Measurements from ENCODE around the gene HM13. TPM values are rescaled to one million over a fixed set of nuclear protein-coding genes. Genes with fewer than 3 reads are reported as not detected.
A peak's percentile ranks its signal among the peaks of the same experiment; 100 is the strongest.

The HM13 gene
- polyA plus RNA-seq, 2 of the 4 experiments (the other 2 are of a cell fraction): 164 to 178 TPM

- TF ChIP-seq, protein P1, sequence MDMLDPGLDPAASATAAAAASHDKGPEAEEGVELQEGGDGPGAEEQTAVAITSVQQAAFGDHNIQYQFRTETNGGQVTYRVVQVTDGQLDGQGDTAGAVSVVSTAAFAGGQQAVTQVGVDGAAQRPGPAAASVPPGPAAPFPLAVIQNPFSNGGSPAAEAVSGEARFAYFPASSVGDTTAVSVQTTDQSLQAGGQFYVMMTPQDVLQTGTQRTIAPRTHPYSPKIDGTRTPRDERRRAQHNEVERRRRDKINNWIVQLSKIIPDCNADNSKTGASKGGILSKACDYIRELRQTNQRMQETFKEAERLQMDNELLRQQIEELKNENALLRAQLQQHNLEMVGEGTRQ (IDR thresholded peaks at IDR 0.05): 0 out of 2 replicates have a peak, but pooled peaks have one; percentile 28
- TF ChIP-seq FOSL2 (IDR thresholded peaks at IDR 0.05): no peak
- no peak for TF ChIP-seq FOSL2 (CRISPR knock-in tag; IDR thresholded peaks at IDR 0.05)
- peak; percentile 21; the same call in 1 of the 3 replicates for TF ChIP-seq CTCF (IDR thresholded peaks at IDR 0.05)
- no peak for TF ChIP-seq MAZ (IDR thresholded peaks at IDR 0.05; ENCODE audit: borderline replicate concordance, low read depth, low read length)
- TF ChIP-seq BHLHE40 (IDR thresholded peaks at IDR 0.05; ENCODE audit: low read depth, low read length): no peak
- TF ChIP-seq HOXA7 (CRISPR knock-in tag; IDR thresholded peaks at IDR 0.05): no peak
- no peak for TF ChIP-seq RARB (CRISPR knock-in tag; IDR thresholded peaks at IDR 0.05)
- no peak for TF ChIP-seq HEYL (CRISPR knock-in tag; IDR thresholded peaks at IDR 0.05)
- TF ChIP-seq FOXS1 (CRISPR knock-in tag; IDR thresholded peaks at IDR 0.05): no peak
- no peak for TF ChIP-seq HDAC2 (IDR thresholded peaks at IDR 0.05)
- TF ChIP-seq SMC3 (IDR thresholded peaks at IDR 0.05): no peak
- TF ChIP-seq MYC (IDR thresholded peaks at IDR 0.05; ENCODE audit: borderline replicate concordance, low read length): no peak
- no peak for TF ChIP-seq REST (IDR thresholded peaks at IDR 0.05)
- no peak for TF ChIP-seq TFCP2L1 (CRISPR knock-in tag; IDR thresholded peaks at IDR 0.05)
- no peak for TF ChIP-seq GATA3 (IDR thresholded peaks at IDR 0.05; ENCODE audit: borderline replicate concordance)
- TF ChIP-seq EP300 (IDR thresholded peaks at IDR 0.05): no peak
- TF ChIP-seq, protein P2, sequence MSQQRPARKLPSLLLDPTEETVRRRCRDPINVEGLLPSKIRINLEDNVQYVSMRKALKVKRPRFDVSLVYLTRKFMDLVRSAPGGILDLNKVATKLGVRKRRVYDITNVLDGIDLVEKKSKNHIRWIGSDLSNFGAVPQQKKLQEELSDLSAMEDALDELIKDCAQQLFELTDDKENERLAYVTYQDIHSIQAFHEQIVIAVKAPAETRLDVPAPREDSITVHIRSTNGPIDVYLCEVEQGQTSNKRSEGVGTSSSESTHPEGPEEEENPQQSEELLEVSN (IDR thresholded peaks at IDR 0.05; ENCODE audit: borderline replicate concordance, low read depth): no peak
- no peak for TF ChIP-seq HMGXB4 (CRISPR knock-in tag; IDR thresholded peaks at IDR 0.05; ENCODE audit: borderline replicate concordance)
- no peak overlapping the region for H3K4me2 ChIP-seq
- H3K4me3 ChIP-seq: no peak overlapping the region
- FAIRE-seq (no peak), ATAC-seq (peak; percentile 61 to 78; a peak in 4 of 6 replicates), DNase-seq (ENCODE audit: low read depth in 1 of 2, low spot score in 1 of 2) (peak; percentile 43 to 61)
- no peaks in the 10 kb centered on the region for H3K9me3 ChIP-seq
- CTCF ChIA-PET: interaction anchor here (1.2 to 2.5 kb wide), 2 partner anchors 8 to 9 kb away, joined by 5 to 17 read pairs; no protein-coding TSS in a partner anchor
- H3K4me1 ChIP-seq: no peaks in the 10 kb centered on the region
- WGBS (ENCODE audit: missing lambda C conversion rate): 38% methylated on average over 2 of the region's 2 CpGs
- POLR2A ChIA-PET: no interaction called here
- no peak overlapping the region for H3K27ac ChIP-seq
Observed at GRCh38 chr20:31494131-31494530, 20.1 kb upstream of the HM13 start.

All from A549 (cell line).